Measurements from ENCODE around the gene TMEM244. TPM values are rescaled to one million over a fixed set of nuclear protein-coding genes. Genes with fewer than 3 reads are reported as not detected.

Gene TMEM244
- total RNA-seq, 1 donor from 2014 or later, result not detected

DNA sequence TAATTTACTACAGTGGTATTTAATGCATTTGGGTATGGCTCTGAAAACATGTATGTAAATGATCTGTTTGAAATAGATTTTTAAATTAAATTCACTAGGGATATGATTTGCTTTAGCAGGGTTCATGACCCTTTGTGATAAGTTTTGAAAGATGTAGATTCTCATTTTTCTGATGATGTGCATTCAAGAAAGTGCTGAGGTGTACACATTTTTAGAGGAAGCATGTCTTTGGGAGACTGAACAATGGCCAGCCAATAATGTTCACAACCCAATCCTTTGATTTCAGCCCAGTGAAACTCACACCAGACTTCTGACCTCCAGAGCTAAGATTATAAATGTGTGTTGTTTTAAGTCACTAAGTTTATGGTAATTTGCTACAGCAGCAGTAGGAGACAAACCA lies 71.1 kb downstream of the TMEM244 start:
- Mint-ChIP-seq H3K27ac (ENCODE audit: unreplicated experiment) (no peak overlapping the region), H3K36me3 (ENCODE audit: low read depth, unreplicated experiment) (no peaks in the 10 kb centered on the region), H3K4me3 (ENCODE audit: unreplicated experiment) (no peak overlapping the region), H3K27me3 (ENCODE audit: low read depth, unreplicated experiment) (peaks cover 2% of the 10 kb centered on the region), H3K4me1 (ENCODE audit: low read depth, unreplicated experiment) (no peaks in the 10 kb centered on the region), H3K9me3 (ENCODE audit: unreplicated experiment) (no peaks in the 10 kb centered on the region)
- H3K4me1 ChIP-seq (ENCODE audit: insufficient read depth, low read length), result peaks cover 7% of the 10 kb centered on the region
- no peaks in the 10 kb centered on the region for H3K9me3 ChIP-seq (ENCODE audit: insufficient read depth, low read depth, low read length)
- no peak for TF ChIP-seq EZH2 (IDR thresholded peaks at IDR 0.05; ENCODE audit: insufficient read depth, low read length)
- no peak for TF ChIP-seq CTCF (IDR thresholded peaks at IDR 0.05; ENCODE audit: insufficient read depth, low read depth, low read length)
- H3K9ac ChIP-seq (ENCODE audit: low read length), result no peak overlapping the region
- no peak overlapping the region for H3K27ac ChIP-seq (ENCODE audit: low read depth, low read length)
- DNase-seq (ENCODE audit: low read depth) (no peak), FAIRE-seq (no peak)
- no peaks in the 10 kb centered on the region for H4K20me1 ChIP-seq (ENCODE audit: insufficient read depth, low read length)
- no peak overlapping the region for H3K4me2 ChIP-seq (ENCODE audit: low read length)
- no peak overlapping the region for H3K4me3 ChIP-seq (ENCODE audit: insufficient read depth, low read depth, low read length)
- H3K36me3 ChIP-seq (ENCODE audit: insufficient read depth, low read length), result no peaks in the 10 kb centered on the region
- H3K27me3 ChIP-seq (ENCODE audit: insufficient read depth, low read length), result no peaks in the 10 kb centered on the region
- H2AFZ ChIP-seq (ENCODE audit: low read depth, low read length), result no peak overlapping the region
- no peaks in the 10 kb centered on the region for H3K79me2 ChIP-seq (ENCODE audit: insufficient read depth, low read length)

DNA sequence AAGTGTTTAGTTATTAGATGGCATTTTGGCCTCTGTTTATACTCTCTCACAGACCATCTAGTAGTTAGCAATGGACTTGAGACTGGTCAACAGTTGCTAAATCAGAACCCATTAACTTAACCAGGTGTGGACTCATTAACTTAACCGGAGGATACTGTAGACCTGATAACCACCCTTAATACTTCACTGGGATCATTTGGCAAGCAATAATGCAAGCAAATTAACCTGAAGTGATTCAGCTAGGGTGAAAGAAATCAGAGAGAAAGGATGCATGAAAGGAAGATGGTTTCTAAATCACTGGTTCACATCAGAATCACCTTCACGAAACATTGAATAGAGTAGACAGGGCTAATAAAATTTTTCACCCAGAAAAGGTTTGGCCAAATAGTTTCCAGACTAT lies 73.3 kb downstream of the TMEM244 start:
- Histone ChIP-seq H3K79me2 (ENCODE audit: insufficient read depth, low read length) (no peaks in the 10 kb centered on the region), H3K4me3 (ENCODE audit: insufficient read depth, low read depth, low read length) (no peak overlapping the region), H3K9ac (ENCODE audit: low read length) (no peak overlapping the region), H3K36me3 (ENCODE audit: insufficient read depth, low read length) (no peaks in the 10 kb centered on the region), H2AFZ (ENCODE audit: low read depth, low read length) (no peak overlapping the region), H3K27ac (ENCODE audit: low read depth, low read length) (no peak overlapping the region), H3K9me3 (ENCODE audit: insufficient read depth, low read depth, low read length) (no peaks in the 10 kb centered on the region), H3K4me1 (ENCODE audit: insufficient read depth, low read length) (peaks cover 9% of the 10 kb centered on the region), H4K20me1 (ENCODE audit: insufficient read depth, low read length) (no peaks in the 10 kb centered on the region), H3K4me2 (ENCODE audit: low read length) (no peak overlapping the region), H3K27me3 (ENCODE audit: insufficient read depth, low read length) (no peaks in the 10 kb centered on the region)
- Mint-ChIP-seq H3K4me1 (ENCODE audit: low read depth, unreplicated experiment) (no peaks in the 10 kb centered on the region), H3K9me3 (ENCODE audit: unreplicated experiment) (no peaks in the 10 kb centered on the region), H3K4me3 (ENCODE audit: unreplicated experiment) (no peak overlapping the region), H3K36me3 (ENCODE audit: low read depth, unreplicated experiment) (no peaks in the 10 kb centered on the region), H3K27me3 (ENCODE audit: low read depth, unreplicated experiment) (peaks cover 2% of the 10 kb centered on the region), H3K27ac (ENCODE audit: unreplicated experiment) (no peak overlapping the region)
- FAIRE-seq (no peak), DNase-seq (ENCODE audit: low read depth) (no peak)
- TF ChIP-seq EZH2 (IDR thresholded peaks at IDR 0.05; ENCODE audit: insufficient read depth, low read length) (no peak), CTCF (IDR thresholded peaks at IDR 0.05; ENCODE audit: insufficient read depth, low read depth, low read length) (no peak)

- no peaks in the 10 kb centered on the region for H4K20me1 ChIP-seq (ENCODE audit: insufficient read depth, low read length)
- no peak overlapping the region for H2AFZ ChIP-seq (ENCODE audit: low read depth, low read length)
- Mint-ChIP-seq H3K36me3 (ENCODE audit: low read depth, unreplicated experiment) (no peaks in the 10 kb centered on the region), H3K27me3 (ENCODE audit: low read depth, unreplicated experiment) (peaks cover 2% of the 10 kb centered on the region), H3K27ac (ENCODE audit: unreplicated experiment) (no peak overlapping the region), H3K4me3 (ENCODE audit: unreplicated experiment) (no peak overlapping the region), H3K9me3 (ENCODE audit: unreplicated experiment) (peaks cover 2% of the 10 kb centered on the region), H3K4me1 (ENCODE audit: low read depth, unreplicated experiment) (no peaks in the 10 kb centered on the region)
- H3K27ac ChIP-seq (ENCODE audit: low read depth, low read length), result no peak overlapping the region
- no peaks in the 10 kb centered on the region for H3K9me3 ChIP-seq (ENCODE audit: insufficient read depth, low read depth, low read length)
- H3K4me2 ChIP-seq (ENCODE audit: low read length), result no peak overlapping the region
- DNase-seq (ENCODE audit: low read depth) (no peak), FAIRE-seq (no peak)
- TF ChIP-seq CTCF (IDR thresholded peaks at IDR 0.05; ENCODE audit: insufficient read depth, low read depth, low read length) (no peak), EZH2 (IDR thresholded peaks at IDR 0.05; ENCODE audit: insufficient read depth, low read length) (no peak)
- no peaks in the 10 kb centered on the region for H3K79me2 ChIP-seq (ENCODE audit: insufficient read depth, low read length)
- H3K27me3 ChIP-seq (ENCODE audit: insufficient read depth, low read length), result no peaks in the 10 kb centered on the region
- H3K36me3 ChIP-seq (ENCODE audit: insufficient read depth, low read length), result no peaks in the 10 kb centered on the region
- no peak overlapping the region for H3K9ac ChIP-seq (ENCODE audit: low read length)
- no peak overlapping the region for H3K4me3 ChIP-seq (ENCODE audit: insufficient read depth, low read depth, low read length)
- peaks cover 9% of the 10 kb centered on the region for H3K4me1 ChIP-seq (ENCODE audit: insufficient read depth, low read length)
Observed at GRCh38 chr6:129786548-129786947, 74.6 kb downstream of the TMEM244 start.
